ENCODE measurements around the gene FGF22. TPM values are rescaled to one million over a fixed set of nuclear protein-coding genes. Genes with fewer than 3 reads are reported as not detected.

The FGF22 gene
- total RNA-seq, 1 donor from 2014 or later = not detected

DNA sequence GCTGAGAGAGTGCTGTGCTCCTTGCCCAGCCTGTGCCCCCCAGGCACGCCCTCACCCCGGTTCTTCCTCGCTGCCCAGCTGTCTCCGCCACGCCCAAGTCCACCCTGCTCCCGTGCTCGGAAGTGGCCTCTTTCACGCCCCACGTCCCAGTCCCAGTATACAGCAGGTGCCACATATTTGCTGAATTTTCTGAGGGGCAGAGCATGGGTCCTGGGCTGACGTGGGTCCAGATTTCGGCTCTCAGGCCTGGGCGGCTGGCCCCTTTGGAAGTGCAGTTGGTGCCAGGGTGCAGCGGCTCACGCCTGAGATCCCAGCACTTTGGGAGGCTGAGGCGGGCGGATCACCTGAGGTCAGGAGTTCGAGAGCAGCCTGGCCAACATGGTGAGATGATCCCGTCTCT lies 46.6 kb upstream of the FGF22 start:
- TF ChIP-seq, protein P1, sequence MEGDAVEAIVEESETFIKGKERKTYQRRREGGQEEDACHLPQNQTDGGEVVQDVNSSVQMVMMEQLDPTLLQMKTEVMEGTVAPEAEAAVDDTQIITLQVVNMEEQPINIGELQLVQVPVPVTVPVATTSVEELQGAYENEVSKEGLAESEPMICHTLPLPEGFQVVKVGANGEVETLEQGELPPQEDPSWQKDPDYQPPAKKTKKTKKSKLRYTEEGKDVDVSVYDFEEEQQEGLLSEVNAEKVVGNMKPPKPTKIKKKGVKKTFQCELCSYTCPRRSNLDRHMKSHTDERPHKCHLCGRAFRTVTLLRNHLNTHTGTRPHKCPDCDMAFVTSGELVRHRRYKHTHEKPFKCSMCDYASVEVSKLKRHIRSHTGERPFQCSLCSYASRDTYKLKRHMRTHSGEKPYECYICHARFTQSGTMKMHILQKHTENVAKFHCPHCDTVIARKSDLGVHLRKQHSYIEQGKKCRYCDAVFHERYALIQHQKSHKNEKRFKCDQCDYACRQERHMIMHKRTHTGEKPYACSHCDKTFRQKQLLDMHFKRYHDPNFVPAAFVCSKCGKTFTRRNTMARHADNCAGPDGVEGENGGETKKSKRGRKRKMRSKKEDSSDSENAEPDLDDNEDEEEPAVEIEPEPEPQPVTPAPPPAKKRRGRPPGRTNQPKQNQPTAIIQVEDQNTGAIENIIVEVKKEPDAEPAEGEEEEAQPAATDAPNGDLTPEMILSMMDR (conservative IDR thresholded peaks at IDR 0.05) = no peak
- Mint-ChIP-seq H3K36me3 (no peaks in the 10 kb centered on the region), H3K4me1 (ENCODE audit: unreplicated experiment) (no peaks in the 10 kb centered on the region), H3K9me3 (no peaks in the 10 kb centered on the region), H3K27ac (no peak overlapping the region), H3K27me3 (peaks cover 51% of the 10 kb centered on the region), H3K4me3 (no peak overlapping the region)
- no peak for DNase-seq (ENCODE audit: extremely low spot score, unreplicated experiment)

DNA sequence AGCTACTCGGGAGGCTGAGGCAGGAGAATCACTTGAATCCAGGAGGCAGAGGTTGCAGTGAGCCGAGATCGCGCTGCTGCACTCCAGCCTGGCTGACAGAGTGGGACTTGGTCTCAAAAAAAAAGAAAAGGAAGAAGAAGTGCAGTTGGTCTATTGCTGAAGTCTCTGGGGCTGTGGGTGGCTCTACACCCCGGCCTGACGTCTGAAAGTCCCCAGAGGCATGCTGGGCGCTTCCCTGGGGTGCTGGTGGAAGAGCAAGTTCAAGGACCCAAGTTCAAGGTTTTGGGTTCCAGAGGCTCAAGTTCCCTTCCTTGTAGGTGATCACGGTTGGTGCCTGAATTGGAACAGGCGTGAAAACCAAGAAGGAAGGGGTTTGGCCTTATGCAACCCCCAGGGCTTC lies 46.2 kb upstream of the FGF22 start:
- Mint-ChIP-seq H3K36me3 (no peaks in the 10 kb centered on the region), H3K9me3 (no peaks in the 10 kb centered on the region), H3K27ac (no peak overlapping the region), H3K27me3 (peaks cover 49% of the 10 kb centered on the region), H3K4me3 (no peak overlapping the region), H3K4me1 (ENCODE audit: unreplicated experiment) (no peaks in the 10 kb centered on the region)
- DNase-seq (ENCODE audit: extremely low spot score, unreplicated experiment) = no peak
- TF ChIP-seq, protein P1 (conservative IDR thresholded peaks at IDR 0.05) = no peak

DNA sequence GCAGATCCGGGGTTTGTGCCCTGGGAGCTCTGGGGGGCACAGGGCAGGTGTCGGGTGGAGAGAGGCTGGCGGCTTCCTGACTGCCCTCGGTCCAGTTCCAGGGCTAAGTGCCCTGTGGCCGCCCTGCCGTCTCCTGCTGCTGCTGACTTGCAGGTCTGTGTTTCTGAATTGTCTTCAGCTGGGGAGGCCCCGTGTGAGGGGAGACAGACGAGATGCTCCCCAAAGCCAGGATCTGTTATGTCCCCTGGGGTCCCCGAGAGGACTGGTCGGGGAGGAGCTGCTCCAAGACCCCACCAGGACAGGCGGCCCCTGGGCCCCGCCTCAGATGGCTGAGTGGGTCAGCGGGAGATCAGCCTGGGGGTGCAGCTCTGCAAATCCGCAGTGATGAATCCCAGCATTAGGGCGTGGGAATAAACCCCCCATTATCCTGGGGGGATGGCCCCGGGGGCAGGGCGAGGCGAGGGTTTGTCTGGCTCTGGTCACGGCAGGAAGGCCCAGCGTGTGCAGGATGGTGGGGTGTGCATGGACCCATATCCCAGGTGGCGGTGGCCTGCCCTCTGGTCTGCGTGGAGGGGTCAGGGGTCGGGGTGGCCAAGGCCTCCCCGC lies 45.3 kb upstream of the FGF22 start:
- TF ChIP-seq, protein P1 (conservative IDR thresholded peaks at IDR 0.05) = no peak
- no peak overlapping the region for H3K27ac Mint-ChIP-seq
- H3K36me3 Mint-ChIP-seq = no peaks in the 10 kb centered on the region
- no peaks in the 10 kb centered on the region for H3K4me1 Mint-ChIP-seq (ENCODE audit: unreplicated experiment)
- peaks cover 42% of the 10 kb centered on the region for H3K27me3 Mint-ChIP-seq
- no peak overlapping the region for H3K4me3 Mint-ChIP-seq
- DNase-seq (ENCODE audit: extremely low spot score, unreplicated experiment) = no peak
- H3K9me3 Mint-ChIP-seq = no peaks in the 10 kb centered on the region

DNA sequence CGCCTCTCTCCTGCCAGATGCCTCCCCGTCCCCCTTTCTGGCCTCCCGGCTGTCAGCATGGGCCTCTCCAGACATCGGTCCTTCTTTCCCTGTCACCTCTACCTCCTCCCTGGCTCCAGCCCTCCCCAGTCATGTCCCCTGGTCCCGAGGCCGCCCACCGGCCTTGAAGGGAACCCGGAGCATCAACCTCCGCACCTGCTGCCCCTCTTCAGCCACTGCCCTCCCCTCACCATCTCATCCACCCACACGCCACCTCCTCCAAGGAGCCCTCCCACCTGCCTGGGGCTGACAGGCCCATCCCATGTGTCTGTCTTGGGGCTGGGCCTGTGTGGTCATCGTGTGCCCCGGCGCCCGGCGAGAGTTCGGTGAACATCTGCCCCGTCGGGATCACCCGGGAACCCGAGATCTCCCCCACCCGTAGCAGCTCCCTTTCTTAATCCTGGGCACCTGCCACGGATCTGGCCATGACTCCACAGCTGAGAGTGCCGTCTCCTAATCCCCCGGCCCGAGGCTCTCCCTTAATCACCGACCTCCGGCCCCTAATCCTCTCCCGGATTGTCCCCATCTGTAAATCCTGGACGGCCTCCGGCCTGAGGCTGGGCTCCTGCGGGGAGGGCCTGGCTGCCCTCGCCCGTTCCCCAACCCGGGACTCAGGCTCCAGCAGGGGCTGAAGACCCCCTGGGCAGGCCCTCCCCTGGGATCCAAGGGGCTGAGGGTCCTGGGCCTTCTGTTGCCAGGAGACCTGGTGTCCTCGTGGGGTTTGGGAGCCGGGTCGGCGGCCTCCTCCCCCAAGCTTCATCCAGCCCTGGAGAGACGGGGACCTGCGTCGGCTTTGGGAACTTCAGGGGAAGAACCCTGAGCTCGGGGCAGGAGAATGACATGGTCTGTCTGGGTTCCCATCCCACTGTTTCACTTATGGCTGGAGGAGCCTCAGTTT lies 44.1 kb upstream of the FGF22 start:
- no peak for DNase-seq (ENCODE audit: extremely low spot score, unreplicated experiment)
- peaks cover 42% of the 10 kb centered on the region for H3K27me3 Mint-ChIP-seq
- H3K36me3 Mint-ChIP-seq = no peaks in the 10 kb centered on the region
- TF ChIP-seq, protein P1 (conservative IDR thresholded peaks at IDR 0.05) = no peak
- no peak overlapping the region for H3K27ac Mint-ChIP-seq
- H3K9me3 Mint-ChIP-seq = no peaks in the 10 kb centered on the region
- no peak overlapping the region for H3K4me3 Mint-ChIP-seq
- no peaks in the 10 kb centered on the region for H3K4me1 Mint-ChIP-seq (ENCODE audit: unreplicated experiment)

DNA sequence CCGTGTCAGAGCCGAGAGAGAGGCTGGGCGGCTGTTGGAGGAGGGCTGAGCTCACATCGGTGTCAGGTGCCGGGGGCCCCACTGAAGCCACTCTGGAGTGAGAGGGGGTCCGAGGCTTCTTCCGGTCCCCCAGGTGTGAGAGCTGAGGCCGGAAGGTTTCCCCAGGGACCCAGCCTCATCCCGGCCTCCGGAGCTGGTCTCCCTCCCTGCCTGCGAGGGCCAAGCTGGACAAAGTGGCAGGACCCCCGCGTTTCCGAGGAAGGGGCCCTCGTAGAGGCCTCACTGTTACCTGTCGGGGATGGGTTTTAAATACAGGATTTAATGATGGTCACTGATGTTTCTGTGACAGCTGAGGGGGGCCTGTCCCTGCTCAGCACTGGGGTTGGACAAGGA lies 43.4 kb upstream of the FGF22 start:
- no peak overlapping the region for H3K4me3 Mint-ChIP-seq
- no peaks in the 10 kb centered on the region for H3K36me3 Mint-ChIP-seq
- TF ChIP-seq, protein P1 (conservative IDR thresholded peaks at IDR 0.05) = no peak
- H3K27ac Mint-ChIP-seq = no peak overlapping the region
- H3K9me3 Mint-ChIP-seq = no peaks in the 10 kb centered on the region
- peaks cover 39% of the 10 kb centered on the region for H3K27me3 Mint-ChIP-seq
- H3K4me1 Mint-ChIP-seq (ENCODE audit: unreplicated experiment) = no peaks in the 10 kb centered on the region
- DNase-seq (ENCODE audit: extremely low spot score, unreplicated experiment) = no peak
